ENCODE data around the gene OR6C76.
"Not testable (repeated sequence)": the region's sequence is repeated elsewhere in the genome, so short reads cannot be mapped to it uniquely, and the experiment has no call there.

DNA sequence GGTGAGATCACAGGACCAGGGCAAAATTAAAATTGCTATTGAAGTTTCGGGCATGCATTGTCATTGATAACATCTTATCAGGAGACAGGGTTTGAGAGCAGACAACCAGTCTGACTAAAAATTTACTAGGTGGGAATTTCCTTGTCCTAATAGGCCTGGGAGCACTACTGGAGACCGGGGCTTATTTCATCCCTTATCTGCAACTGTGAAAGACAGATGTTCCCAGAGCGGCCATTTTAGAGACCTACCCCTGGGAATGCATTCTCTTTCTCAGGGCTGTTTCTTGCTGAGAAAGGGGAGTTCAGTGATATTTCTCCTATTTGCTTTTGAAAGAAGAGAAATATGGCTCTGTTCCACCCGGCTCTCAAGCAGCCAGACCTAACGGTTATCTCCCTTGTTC is 15.2 kb downstream of the OR6C76 start:
- TF ChIP-seq CTCF, POLR2A (IDR thresholded peaks at IDR 0.05): not testable (repeated sequence)
